NCI-H2107 treated with DMSO at 0.1 percent for 48 hours (cell line): ENCODE data around the gene ZNF467.

ENCODE experiments used
- DNase-seq: peaks from one replicate; lab custom pipeline; 2025; ENCODE audit not compliant: unreplicated experiment; lab: John Stamatoyannopoulos, UW

Gene ZNF467

DNA sequence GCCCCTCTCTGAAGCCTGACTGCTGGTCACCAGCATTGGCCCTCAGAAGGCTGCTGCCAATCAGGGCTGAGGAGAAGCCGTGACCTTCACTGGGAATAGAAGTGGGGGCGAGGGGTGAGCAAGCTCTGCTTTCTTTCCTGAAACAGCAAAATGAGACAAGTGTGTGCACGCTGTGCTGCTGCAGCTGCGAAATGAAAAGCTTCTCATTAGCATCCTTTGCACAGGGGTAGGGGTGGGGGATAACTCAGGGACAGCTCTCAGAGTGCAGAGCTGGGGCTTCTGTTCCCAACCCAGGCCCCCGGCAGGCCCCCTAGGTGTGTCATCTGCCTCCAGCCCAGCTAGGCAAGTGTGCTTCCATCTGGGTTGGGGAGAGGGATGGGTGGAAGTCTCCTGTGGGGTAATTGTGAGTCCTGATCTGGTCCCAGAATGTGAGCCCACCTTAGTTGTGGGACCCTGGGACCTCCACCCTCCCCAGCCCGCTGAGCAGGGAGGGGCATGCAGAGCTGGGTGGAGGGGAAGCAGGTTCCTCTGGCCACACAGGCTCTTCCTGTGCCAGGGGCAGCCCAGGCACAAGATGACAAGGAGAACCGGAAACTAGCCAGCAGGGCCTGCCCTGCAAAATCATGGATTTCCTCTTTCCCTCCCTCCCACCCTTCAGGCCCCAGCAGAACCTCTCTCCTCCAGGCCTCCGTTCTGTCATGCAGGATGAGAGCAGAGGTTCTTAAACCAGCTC lies 22.2 kb downstream of the ZNF467 start:
- no peak for DNase-seq

DNA sequence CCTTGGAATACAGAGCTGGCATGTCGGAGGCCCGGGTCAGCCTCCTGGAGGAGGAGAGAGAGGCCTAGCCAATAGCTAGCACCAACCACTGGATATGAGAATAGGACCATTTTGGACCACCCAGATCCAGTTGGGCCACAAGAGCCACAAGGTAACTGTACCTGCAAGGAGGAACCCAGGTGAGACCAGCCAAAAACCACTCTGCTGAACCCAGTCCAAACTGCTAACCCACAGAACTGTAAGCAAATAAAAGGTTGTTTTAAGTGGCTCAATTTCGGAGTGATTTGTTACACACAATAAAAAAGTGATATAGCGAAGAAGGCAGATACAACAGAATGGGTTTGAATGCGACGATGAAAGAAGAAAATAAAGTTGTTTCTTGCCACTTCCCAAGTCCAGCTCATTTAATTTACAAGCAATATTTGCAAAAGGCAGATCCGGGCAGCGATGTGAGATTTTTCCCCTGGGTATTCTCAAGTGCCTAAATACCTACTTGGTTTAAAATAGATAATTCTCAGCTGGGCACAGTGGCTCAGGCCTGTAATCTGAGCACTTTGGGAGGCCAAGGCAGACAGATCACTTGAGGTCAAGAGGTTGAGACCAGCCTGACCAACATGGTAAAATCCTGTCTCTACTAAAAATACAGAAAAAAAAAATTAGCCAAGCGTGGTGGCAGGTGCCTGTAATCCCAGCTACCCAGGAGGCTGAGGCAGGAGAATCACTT lies 23.1 kb downstream of the ZNF467 start:
- DNase-seq = no peak

DNA sequence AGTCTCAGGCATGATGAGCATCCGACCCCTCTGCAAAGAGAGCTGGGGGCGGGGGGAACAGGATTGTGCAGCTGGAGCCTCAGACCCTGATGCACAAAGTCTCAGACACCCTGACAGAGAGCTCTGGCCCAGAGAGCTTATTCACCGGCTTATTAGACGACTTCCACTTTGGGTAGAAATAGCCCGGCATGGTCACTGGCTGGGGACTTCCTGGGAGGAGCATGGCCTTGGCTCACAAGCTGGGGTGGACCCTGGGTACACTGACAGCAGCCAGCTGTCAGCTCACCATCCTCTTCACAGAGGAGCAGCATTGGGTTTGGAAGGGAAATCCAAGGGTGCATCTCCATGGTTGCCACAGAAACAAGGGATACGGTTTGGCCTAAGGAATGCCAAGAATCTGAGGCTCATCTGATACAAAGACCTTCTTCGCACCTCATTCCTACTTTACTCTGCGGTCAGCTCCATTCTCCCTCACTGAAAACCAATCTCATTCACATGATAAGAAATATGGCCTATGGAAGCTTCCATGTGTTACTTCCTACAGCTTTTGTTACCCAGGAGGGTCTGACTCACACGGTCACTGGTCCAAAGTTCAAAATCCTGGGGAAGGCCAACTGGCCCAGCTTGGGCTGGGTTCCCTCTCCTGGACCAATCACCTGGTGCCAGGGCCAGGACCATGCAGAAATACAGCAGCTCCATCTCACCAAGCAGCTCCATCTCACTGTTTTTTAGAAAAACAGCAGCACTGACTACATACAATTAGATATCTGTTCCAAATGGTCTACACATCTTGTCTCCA lies 25.1 kb downstream of the ZNF467 start:
- DNase-seq = no peak

DNA sequence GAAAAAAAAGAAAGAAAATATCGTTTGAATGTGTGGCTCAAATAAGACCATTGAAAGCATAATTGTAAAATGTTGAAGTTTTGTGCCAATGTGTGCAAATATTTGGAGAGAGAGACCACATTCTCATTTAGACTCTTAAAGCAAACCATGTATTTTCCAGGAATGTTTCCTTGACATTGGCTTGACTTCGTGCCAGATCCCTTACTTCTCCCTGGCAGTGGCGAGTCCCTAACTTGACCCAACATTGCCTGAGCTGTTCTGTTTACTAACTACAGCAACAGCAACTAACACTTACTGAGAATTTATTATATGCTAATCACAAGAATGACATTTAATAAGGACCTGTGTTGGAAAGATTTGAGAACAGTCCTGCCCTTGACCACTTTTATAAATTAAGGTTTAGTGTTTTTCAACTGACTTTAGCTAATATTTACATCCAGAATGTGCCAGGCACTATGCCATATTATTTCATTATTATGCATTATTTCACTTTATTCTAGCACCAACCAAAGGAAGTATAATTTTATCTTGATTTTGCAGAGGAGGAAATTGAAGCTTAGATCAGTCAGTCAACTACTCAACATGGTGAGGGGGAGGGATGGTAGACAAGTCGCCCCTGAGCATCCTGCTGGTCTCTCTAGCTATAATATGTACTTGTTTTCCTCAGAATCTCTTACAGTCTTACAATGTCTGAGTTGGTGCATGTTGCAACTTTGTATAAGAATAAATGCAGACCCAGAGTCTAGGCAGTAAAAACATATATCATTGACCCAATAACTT lies 29.7 kb downstream of the ZNF467 start:
- no peak for DNase-seq

DNA sequence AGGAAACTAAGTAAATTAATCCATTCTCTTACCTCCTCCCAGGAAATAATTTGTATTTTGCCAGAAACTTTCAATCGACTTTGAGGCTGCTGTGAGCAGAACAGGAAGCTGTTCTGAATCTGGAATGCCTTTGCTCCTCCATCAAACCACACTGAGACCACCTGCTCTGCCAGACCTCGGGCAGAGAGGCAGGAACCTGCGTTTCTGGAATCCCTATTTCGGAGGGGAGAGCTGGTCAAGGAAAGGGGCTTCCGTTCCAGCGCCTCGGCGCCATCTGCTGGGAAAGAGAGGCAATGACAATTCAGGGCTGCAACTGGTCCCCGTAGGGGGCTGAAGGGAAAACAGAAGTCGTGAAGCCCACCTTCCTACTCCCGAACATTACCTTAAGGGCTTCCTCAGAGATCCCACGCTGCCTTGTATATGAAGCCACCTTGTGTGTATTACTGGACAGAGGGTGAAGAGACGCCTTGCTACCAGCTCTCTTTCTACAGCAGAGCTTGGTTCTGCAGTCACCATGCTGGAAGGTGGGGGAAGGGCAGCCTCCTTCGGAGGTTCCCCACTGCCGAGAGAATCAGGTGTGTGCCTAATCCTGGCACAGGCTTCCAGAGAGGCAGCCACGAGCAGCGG lies 31.2 kb downstream of the ZNF467 start:
- peak; percentile 72 for DNase-seq

DNA sequence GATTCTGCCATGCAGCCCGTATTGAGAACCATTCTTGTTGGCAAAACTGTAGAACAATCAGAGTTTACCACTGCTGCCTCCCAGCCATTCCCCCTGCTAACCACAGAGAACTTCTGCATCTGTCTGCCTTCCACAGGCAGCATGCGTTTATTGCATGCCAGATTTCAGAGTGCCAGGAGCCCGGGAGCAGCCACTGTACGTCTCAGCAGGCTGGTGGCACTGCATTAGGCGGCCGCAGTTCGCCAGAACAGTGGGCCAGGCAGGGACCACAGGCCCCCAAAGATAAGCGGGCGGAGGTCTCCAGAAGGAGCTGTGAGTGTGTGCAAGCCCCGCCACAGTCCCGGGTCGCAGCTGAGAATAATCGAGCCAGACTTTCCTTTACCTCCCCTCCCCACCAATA lies 31.8 kb downstream of the ZNF467 start:
- peak; percentile 41 for DNase-seq

DNA sequence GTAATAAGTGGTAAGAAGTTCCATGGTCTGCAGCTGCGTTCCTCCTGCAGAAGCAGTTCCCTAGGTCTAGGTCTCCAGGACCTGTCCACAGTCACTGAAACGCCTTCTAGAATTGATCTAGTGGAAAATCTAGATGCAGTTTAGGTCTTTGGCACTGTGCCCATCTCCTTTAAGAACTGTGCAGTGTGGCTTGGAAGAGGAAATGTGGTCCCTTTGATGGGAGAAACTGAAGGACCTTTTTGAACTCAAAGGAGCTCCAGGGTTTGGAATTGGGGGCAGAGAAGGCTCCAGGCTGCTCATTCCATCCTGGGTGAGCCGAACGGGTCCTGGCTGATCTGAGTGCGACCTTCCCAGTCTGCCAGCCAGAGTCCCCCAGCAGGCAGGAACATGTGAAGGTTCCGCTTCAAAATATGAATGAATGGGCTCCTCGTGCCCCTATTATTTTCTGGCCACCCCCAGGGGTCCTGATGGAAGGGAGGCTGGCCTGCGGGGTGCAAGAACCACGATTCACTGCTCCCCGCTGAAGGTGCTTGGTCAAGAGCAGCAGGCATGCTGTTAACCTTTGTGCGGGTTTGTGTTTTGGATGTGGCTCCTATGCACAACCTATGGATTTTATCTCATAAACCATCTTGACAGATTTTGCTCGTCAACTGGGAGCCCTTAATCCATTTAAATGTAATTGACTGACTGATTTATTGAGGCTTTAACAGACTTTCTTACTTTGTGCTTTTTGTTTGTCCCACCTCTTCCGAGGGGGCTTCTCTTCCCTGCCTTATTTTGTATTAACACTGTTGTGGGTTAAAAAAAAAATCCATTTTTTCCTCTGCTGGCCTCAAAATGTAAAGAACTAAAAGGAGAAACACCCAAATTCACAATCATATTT lies 36.7 kb downstream of the ZNF467 start:
- no peak for DNase-seq

DNA sequence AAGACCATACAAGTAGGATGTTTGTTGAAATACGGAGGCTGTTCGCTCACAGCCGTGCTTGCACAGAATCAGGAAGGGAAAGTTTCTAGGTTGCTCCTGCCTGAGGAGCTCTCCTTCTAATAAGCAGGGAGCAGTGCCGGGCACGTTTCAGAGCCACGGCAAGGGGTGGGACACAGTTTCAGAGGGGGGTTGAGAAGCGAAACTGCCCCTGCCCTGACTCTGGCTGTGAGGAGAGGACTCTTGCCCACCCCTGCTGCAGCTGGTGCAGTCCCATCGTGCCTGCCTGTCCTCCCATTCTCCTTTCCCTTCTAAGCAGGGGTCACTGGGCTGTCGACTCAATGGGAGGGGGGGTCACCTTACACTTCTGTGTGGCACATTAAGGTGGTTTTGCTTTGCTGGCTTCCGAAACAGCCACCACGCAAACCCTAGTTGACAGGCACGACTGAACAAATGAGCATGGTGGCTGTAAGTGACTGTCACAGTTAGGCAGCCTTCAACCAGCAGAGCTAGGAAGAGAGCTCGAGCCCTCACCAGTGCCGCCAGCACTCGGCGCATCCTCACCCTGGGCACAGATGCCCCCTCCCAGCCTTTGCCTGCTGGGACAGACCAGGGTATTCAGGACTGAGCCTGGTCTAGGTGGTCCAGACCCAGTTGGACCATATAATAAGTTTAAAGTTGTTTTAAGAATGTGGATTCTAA lies 37.5 kb downstream of the ZNF467 start:
- DNase-seq = no peak

DNA sequence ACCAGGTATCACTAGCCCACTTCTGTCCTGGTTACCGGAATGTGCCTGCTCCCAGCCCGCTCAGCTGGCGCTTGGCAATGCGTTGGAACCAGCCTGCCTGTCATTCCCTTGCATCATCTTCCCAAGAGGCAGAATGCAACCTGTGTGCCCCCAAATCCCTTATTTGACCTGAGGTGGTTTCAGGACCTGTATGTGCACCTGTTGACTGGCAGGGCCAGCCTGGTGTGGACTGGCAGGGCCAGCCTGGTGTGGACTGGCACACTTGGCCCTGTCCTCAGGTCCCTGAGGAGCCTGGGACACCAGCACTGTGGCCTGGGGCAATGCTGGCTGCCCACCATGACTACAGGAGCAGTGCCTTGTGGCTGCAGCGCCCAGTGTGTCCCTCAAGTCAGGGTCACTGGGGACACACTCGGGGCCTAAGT lies 38.2 kb downstream of the ZNF467 start:
- no peak for DNase-seq

DNA sequence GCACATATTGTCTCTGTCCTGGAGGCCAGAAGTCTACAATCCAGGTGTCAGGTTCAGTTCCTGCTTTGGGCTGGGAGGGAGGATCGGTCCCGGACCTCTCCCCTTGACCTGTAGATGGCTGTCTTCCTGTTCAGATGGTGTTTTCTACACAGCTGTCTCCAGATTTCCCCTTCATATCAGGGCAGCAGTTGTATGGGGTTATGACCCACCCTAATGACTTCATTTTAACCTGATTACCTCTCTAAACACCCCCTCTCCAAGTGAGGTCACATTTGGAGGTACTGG lies 38.7 kb downstream of the ZNF467 start:
- no peak for DNase-seq

DNA sequence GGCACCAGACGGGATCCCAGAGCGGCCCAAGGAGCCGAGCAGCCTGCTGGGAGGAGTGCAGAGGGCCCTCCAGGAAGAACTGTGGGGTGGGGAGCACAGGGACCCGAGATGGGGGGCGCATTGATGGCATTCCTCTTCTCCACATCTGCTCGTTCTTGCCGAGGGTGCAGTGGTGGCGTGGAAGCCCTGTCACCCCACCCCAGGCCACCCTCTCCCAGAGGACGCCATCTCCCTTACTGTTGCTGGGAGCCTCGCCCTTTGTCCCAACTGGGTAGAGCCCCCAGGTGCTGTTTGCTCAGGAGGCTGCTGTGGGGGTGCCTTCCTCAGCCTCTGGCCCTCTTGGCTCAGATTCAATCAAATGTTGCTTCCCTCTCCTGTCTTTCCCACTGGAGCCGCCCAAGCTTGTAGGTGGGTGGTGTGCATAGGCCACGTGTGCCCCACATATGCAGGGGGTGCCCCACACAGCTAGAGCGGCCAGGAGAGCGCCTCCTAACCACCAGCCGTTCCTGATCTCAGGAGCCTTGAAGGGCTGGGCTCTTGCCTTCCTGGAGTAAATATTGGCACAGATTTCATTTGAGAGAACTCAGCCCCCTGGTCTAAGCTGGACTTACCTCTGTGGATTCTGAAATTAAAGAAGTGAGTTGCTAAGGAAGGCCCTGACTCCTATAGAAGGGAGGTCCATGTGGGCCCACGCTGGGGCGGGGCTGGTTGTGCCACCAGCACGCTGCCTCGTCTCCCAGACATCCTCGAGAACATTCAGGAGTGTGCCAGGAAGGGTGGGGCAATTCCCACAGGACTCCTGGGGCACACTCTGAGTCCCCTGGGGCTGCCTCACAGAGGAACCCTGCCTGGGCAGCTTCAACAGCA lies 39.2 kb downstream of the ZNF467 start:
- DNase-seq = peak; percentile 45

DNA sequence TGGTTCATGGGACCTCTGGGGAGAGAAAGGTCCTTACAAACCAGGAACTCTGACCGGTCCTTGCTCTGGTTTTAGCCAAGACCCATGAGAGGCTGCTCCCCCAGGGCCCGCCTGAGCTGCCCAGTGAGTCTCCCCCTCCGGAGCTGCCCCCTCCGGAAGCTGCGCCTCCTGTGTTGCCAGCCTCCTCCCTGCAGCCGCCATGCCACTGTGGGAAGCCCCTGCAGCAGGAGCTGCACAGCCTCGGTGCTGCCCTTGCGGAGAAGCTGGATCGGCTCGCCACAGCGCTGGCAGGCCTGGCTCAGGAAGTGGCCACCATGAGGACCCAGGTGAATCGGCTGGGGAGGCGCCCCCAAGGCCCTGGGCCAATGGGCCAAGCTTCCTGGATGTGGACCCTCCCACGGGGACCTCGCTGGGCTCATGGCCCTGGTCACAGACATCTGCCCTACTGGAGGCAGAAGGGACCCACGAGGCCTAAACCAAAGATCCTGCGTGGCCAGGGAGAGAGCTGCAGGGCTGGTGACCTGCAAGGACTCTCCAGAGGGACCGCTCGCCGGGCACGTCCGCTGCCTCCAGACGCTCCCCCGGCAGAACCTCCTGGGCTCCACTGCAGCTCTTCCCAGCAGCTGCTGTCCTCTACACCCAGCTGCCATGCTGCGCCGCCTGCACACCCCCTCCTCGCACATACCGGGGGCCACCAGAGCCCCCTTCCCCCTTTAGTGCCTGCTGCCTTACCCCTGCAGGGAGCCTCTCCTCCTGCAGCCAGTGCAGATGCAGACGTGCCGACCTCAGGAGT lies 40.1 kb downstream of the ZNF467 start:
- no peak for DNase-seq

DNA sequence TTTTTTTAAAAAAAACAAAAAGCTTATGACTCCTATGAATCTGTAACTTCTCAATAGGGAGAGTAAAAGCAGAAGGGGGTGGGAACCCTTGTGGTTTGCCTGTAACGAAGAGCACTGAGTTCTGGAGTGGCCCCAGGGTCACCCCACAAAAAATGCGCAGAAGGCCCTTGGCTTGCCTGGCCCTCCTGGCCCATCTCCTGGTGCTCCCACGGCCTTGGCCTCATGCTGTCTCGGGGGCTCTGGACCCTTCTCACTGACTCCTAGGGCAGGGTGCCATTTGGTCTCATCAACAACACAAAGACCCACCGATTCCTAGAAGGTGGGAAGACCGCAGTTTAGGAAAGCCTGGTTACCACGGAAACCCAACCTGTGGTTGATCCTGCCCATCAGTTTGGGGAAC lies 40.8 kb downstream of the ZNF467 start:
- no peak for DNase-seq

DNA sequence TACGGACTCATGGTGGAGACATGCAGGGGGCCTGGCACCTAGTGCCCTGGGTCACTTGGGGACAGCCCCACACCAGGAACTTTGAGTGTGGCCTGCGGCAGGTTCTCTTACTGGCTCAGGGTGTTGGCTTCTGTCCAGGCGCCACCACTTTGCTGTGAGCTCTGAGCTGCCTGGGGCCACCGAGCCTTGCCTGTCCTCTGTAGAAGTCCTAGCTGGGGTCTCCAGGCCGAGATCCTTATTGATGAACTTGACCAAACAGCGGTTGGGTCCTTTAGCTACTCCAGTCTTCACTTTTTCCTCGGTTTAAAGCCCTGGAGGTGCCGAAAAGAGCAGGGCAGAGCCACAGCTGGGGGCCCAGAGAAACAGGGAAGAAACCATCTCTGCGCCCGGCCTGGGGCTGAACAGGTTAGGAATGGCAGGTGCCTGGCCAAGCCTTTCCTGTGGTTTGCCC lies 41.3 kb downstream of the ZNF467 start:
- DNase-seq = no peak

DNA sequence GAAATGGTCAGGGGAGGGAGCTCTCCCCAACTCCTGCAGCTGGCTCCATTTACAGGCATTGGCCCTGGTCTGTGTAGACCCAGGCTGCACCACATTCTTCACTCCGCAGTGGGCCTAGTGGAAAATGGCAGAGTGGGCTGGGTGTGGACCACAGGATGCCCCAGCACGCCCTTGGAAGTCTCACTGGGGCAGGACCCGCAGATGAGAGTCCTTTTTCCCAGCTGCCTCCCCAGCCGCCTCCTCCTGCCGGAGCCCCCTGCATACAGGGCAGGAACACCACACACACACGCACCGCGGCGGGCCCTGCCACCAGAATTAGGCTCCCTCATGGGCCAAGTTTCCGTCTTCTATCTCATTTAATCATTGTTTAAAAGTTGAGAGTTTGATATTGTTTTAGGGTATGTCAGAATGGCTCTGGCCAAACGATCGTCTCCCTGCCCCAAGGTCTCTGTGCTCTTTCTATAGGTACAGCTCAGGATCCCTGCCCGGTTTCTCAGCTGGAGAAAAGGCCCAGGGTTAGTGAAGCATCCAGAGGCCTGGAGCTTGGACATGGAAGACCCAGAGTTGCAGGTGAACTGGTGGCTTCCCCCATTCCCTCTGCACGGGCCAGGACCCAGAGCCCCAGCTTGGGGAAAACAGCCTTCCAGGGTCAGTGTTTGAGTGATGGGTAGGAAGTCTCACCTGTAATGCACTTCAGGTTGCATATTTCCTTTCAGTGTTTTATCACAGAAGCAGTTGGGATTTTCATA lies 42.0 kb downstream of the ZNF467 start:
- no peak for DNase-seq

DNA sequence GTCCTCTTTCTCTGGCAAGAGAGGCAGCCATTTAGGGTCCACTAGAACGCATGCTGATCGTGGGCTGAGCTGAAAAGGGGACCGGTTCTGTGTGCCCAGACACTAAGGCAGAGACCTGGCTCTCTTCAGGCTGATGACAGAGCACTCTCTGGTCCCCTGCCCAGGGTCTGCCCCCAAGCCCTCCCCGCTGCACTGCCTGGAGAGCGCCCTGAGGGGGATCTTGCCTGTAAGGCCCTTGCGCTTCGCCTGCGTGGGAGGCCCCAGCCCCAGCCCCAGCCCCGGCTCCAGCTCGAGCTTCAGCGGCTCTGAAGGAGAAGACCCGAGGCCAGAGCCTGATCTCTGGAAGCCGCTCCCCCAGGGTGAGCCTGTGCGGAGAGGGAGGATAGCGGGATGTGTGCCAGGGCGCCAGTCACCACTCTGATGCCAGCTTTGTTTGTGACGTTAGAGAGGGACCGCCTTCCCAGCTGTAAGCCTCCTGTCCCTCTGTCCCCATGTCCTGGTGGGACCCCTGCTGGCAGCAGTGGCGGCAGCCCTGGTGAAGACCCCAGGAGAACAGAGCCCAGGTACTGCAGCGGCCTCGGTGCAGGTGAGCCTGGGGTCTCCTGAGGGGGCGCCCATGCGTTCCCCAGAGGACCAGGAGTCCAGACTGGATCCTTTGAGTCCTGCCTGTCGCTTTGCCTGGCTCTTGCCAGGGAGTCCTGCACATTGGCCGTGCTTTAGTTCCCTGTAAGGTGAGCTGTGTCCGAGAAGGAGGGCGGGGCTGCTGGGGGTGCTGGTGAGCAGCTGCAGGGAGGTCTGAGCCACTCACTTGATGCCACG lies 43.2 kb downstream of the ZNF467 start:
- DNase-seq = no peak
